GM19438 (cell line): ENCODE measurements around the gene MNAT1.
"Not testable (repeated sequence)": the region's sequence is repeated elsewhere in the genome, so short reads cannot be mapped to it uniquely, and the experiment has no call there.

Source experiments
- ATAC-seq: cut with Tn5 transposase; IDR thresholded peaks from one replicate; pipeline ENCODE4 v1.9.1; 2021; ENCODE audit warnings: low read depth; ENCODE audit not compliant: unreplicated experiment

The MNAT1 gene

GRCh38 chr14:60736494-60736893 is 1.9 kb downstream of the MNAT1 start:
- ATAC-seq, result no peak

- no peak for ATAC-seq
These were observed 4.4 kb downstream of the MNAT1 start for GRCh38 chr14:60738843-60739508.

GRCh38 chr14:60744566-60744965 is 10.0 kb downstream of the MNAT1 start:
- ATAC-seq, result no peak

GRCh38 chr14:60753264-60754119 is 18.9 kb downstream of the MNAT1 start:
- ATAC-seq, result peak; percentile 97

- ATAC-seq, result no peak
These were observed 22.3 kb downstream of the MNAT1 start for GRCh38 chr14:60756847-60757246.

GRCh38 chr14:60757567-60758002 is 23.0 kb downstream of the MNAT1 start:
- ATAC-seq, result no peak

GRCh38 chr14:60758885-60759284 is 24.3 kb downstream of the MNAT1 start:
- ATAC-seq, result no peak

GRCh38 chr14:60760209-60760608 is 25.6 kb downstream of the MNAT1 start:
- ATAC-seq, result no peak

- ATAC-seq, result no peak
These were observed 26.2 kb downstream of the MNAT1 start for GRCh38 chr14:60760644-60761364.

- ATAC-seq, result no peak
These were observed 34.0 kb downstream of the MNAT1 start for GRCh38 chr14:60768602-60769001.

- no peak for ATAC-seq
These were observed 36.6 kb downstream of the MNAT1 start for GRCh38 chr14:60771117-60771516.

- no peak for ATAC-seq
These were observed 39.0 kb downstream of the MNAT1 start for GRCh38 chr14:60773558-60773957.

GRCh38 chr14:60775296-60775695 is 40.7 kb downstream of the MNAT1 start:
- no peak for ATAC-seq

- no peak for ATAC-seq
These were observed 43.5 kb downstream of the MNAT1 start for GRCh38 chr14:60777856-60778578.

- not testable (repeated sequence) for ATAC-seq
These were observed 45.4 kb downstream of the MNAT1 start for GRCh38 chr14:60779745-60780514.

GRCh38 chr14:60780558-60780957 is 46.0 kb downstream of the MNAT1 start:
- ATAC-seq, result not testable (repeated sequence)

- no peak for ATAC-seq
These were observed 52.3 kb downstream of the MNAT1 start for GRCh38 chr14:60786905-60787304.

GRCh38 chr14:60789656-60790055 is 55.1 kb downstream of the MNAT1 start:
- no peak for ATAC-seq

GRCh38 chr14:60790850-60791249 is 56.3 kb downstream of the MNAT1 start:
- no peak for ATAC-seq

GRCh38 chr14:60796434-60796833 is 61.9 kb downstream of the MNAT1 start:
- ATAC-seq, result no peak
